Astrocyte (in vitro differentiated cells and primary cell): ENCODE results near the gene GLYATL1. TPM values are rescaled to one million over a fixed set of nuclear protein-coding genes. Genes with fewer than 3 reads are reported as not detected.

Experiments used
- DNase-seq: peaks from one replicate; pipeline ENCODE4 v3.0.0-alpha.2; 2010; ENCODE audit warnings: low read depth
- FAIRE-seq: peaks from 2 replicates; lab custom pipeline; 2011; peaks lifted over from hg19 to GRCh38; lab: Jason Lieb, UNC
- H2AFZ ChIP-seq: 2 replicates; pipeline ENCODE4 v1.6.0; 2012; ENCODE audit warnings: low read depth, low read length, inconsistent platforms
- H3K27ac ChIP-seq: 2 replicates; pipeline ENCODE4 v1.5.1; 2011; ENCODE audit warnings: low read depth, low read length, inconsistent platforms
- H3K27me3 ChIP-seq: 2 replicates; pipeline ENCODE4 v1.6.0; 2011; ENCODE audit warnings: low read length, inconsistent platforms; ENCODE audit not compliant: insufficient read depth
- H3K36me3 ChIP-seq: 2 replicates; pipeline ENCODE4 v1.5.1; 2011; ENCODE audit warnings: low read length, inconsistent platforms; ENCODE audit not compliant: insufficient read depth
- H3K4me1 ChIP-seq: 2 replicates; pipeline ENCODE4 v1.5.1; 2011; ENCODE audit warnings: low read length, inconsistent platforms; ENCODE audit not compliant: insufficient read depth
- H3K4me2 ChIP-seq: 2 replicates; pipeline ENCODE4 v1.6.0; 2012; ENCODE audit warnings: low read length, inconsistent platforms
- H3K4me3 ChIP-seq: 2 replicates; pipeline ENCODE4 v1.5.1; 2011; ENCODE audit warnings: low read depth, mild to moderate bottlenecking, low read length, inconsistent platforms; ENCODE audit not compliant: insufficient read depth
- H3K79me2 ChIP-seq: 2 replicates; pipeline ENCODE4 v1.6.0; 2012; ENCODE audit warnings: mild to moderate bottlenecking, low read length, inconsistent platforms; ENCODE audit not compliant: insufficient read depth
- H3K9ac ChIP-seq: 2 replicates; pipeline ENCODE4 v1.6.0; 2012; ENCODE audit warnings: mild to moderate bottlenecking, low read length, inconsistent platforms
- H3K9me3 ChIP-seq: 2 replicates; pipeline ENCODE4 v1.5.1; 2012; ENCODE audit warnings: low read depth, mild to moderate bottlenecking, low read length, inconsistent platforms; ENCODE audit not compliant: insufficient read depth
- H4K20me1 ChIP-seq: 2 replicates; pipeline ENCODE4 v1.6.0; 2012; ENCODE audit warnings: low read length, inconsistent platforms; ENCODE audit not compliant: insufficient read depth
- H3K27ac Mint-ChIP-seq: one replicate; pipeline ENCODE4 v1.8.0; 2021; ENCODE audit warnings: mild to moderate bottlenecking, mixed read lengths; ENCODE audit not compliant: unreplicated experiment
- H3K27me3 Mint-ChIP-seq: one replicate; pipeline ENCODE4 v1.8.0; 2021; ENCODE audit warnings: low read depth, mixed read lengths; ENCODE audit not compliant: unreplicated experiment
- H3K36me3 Mint-ChIP-seq: one replicate; pipeline ENCODE4 v1.8.0; 2021; ENCODE audit warnings: low read depth, mixed read lengths; ENCODE audit not compliant: unreplicated experiment
- H3K4me1 Mint-ChIP-seq: one replicate; pipeline ENCODE4 v1.8.0; 2021; ENCODE audit warnings: low read depth, mixed read lengths; ENCODE audit not compliant: unreplicated experiment
- H3K4me3 Mint-ChIP-seq: one replicate; pipeline ENCODE4 v1.8.0; 2021; ENCODE audit warnings: mild to moderate bottlenecking, moderate library complexity, mixed read lengths; ENCODE audit not compliant: unreplicated experiment
- H3K9me3 Mint-ChIP-seq: one replicate; pipeline ENCODE4 v1.8.0; 2021; ENCODE audit warnings: mild to moderate bottlenecking, mixed read lengths; ENCODE audit not compliant: unreplicated experiment
- EZH2 ChIP-seq: IDR thresholded peaks from 2 replicates; pipeline ENCODE4 v1.6.1; 2012; ENCODE audit warnings: mild to moderate bottlenecking, low read length, inconsistent platforms; ENCODE audit not compliant: insufficient read depth
- total RNA-seq: library from RNA; stranded (reverse); gene quantifications from 2 replicates; pipeline ENCODE4 v1.2.1, GENCODE V29; 2021
- TF ChIP-seq, protein P1 (sequence below): IDR thresholded peaks from 2 replicates; pipeline ENCODE4 v1.5.1; 2011; ENCODE audit warnings: low read depth, mild to moderate bottlenecking, inconsistent platforms, low read length, moderate library complexity; ENCODE audit not compliant: insufficient read depth

Gene GLYATL1
- total RNA-seq, 1 donor from 2014 or later: not detected

DNA sequence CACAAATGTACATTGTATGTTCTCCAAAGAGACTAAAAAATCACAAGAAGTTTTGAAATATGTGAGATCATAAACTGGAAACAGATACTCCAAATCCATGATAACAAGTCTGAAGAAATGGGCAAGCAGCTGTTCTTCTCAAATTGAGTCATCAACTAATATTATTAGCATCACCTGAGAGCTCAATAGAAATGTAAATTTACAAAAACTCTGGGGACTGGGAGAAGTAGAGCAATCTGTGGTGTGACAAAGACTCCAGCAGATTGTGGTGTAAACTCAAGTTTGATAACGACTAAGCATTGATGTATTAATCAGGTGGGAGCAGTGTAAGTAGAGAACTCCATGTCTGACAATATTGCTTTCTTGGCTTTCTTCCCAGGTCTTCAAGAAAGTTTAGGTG lies 53.2 kb downstream of the GLYATL1 start:
- TF ChIP-seq EZH2: no peak
- TF ChIP-seq, protein P1, sequence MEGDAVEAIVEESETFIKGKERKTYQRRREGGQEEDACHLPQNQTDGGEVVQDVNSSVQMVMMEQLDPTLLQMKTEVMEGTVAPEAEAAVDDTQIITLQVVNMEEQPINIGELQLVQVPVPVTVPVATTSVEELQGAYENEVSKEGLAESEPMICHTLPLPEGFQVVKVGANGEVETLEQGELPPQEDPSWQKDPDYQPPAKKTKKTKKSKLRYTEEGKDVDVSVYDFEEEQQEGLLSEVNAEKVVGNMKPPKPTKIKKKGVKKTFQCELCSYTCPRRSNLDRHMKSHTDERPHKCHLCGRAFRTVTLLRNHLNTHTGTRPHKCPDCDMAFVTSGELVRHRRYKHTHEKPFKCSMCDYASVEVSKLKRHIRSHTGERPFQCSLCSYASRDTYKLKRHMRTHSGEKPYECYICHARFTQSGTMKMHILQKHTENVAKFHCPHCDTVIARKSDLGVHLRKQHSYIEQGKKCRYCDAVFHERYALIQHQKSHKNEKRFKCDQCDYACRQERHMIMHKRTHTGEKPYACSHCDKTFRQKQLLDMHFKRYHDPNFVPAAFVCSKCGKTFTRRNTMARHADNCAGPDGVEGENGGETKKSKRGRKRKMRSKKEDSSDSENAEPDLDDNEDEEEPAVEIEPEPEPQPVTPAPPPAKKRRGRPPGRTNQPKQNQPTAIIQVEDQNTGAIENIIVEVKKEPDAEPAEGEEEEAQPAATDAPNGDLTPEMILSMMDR: no peak
- H3K4me3 Mint-ChIP-seq: no peak overlapping the region
- FAIRE-seq: no peak
- Histone ChIP-seq H4K20me1 (no peaks in the 10 kb centered on the region), H3K27ac (no peak overlapping the region), H3K9me3 (no peaks in the 10 kb centered on the region), H2AFZ (no peak overlapping the region), H3K9ac (no peak overlapping the region), H3K4me3 (no peak overlapping the region), H3K4me2 (no peak overlapping the region), H3K27me3 (no peaks in the 10 kb centered on the region), H3K36me3 (no peaks in the 10 kb centered on the region), H3K4me1 (no peaks in the 10 kb centered on the region), H3K79me2 (no peaks in the 10 kb centered on the region)
- no peaks in the 10 kb centered on the region for H3K4me1 Mint-ChIP-seq
- peaks cover 5% of the 10 kb centered on the region for H3K9me3 Mint-ChIP-seq
- no peaks in the 10 kb centered on the region for H3K36me3 Mint-ChIP-seq
- H3K27me3 Mint-ChIP-seq: peaks cover 7% of the 10 kb centered on the region
- DNase-seq: no peak
- no peak overlapping the region for H3K27ac Mint-ChIP-seq

DNA sequence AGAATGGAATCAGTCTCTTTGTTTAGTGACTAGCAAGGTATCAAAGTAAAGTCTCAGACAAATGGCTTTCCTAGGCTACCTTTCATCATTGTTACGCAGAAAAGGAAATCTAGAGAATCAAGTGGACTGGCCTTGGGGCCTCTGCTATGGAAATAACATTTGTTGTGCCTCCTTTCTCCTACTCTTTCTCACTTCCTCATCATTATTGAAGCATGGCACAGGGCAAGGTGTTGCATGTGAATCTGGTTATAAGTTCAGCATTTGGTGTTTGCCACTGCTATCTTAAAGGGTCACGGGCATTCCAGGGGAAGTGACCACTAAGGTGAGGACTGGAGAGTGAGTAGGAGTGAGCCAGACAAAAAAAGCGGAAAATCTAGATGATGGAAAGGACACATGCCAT lies 54.9 kb downstream of the GLYATL1 start:
- no peak overlapping the region for H3K9ac ChIP-seq
- no peak overlapping the region for H3K4me3 Mint-ChIP-seq
- TF ChIP-seq, protein P1: no peak
- no peak for TF ChIP-seq EZH2
- no peaks in the 10 kb centered on the region for H3K79me2 ChIP-seq
- no peaks in the 10 kb centered on the region for H3K9me3 ChIP-seq
- DNase-seq (no peak), FAIRE-seq (no peak)
- H3K4me2 ChIP-seq: no peak overlapping the region
- H3K27ac Mint-ChIP-seq: no peak overlapping the region
- no peaks in the 10 kb centered on the region for H3K36me3 Mint-ChIP-seq
- no peaks in the 10 kb centered on the region for H3K4me1 ChIP-seq
- H3K36me3 ChIP-seq: no peaks in the 10 kb centered on the region
- no peaks in the 10 kb centered on the region for H3K27me3 ChIP-seq
- H3K27me3 Mint-ChIP-seq: no peaks in the 10 kb centered on the region
- no peak overlapping the region for H3K4me3 ChIP-seq
- H3K27ac ChIP-seq: no peak overlapping the region
- no peaks in the 10 kb centered on the region for H3K4me1 Mint-ChIP-seq
- no peaks in the 10 kb centered on the region for H4K20me1 ChIP-seq
- no peaks in the 10 kb centered on the region for H3K9me3 Mint-ChIP-seq
- H2AFZ ChIP-seq: no peak overlapping the region

DNA sequence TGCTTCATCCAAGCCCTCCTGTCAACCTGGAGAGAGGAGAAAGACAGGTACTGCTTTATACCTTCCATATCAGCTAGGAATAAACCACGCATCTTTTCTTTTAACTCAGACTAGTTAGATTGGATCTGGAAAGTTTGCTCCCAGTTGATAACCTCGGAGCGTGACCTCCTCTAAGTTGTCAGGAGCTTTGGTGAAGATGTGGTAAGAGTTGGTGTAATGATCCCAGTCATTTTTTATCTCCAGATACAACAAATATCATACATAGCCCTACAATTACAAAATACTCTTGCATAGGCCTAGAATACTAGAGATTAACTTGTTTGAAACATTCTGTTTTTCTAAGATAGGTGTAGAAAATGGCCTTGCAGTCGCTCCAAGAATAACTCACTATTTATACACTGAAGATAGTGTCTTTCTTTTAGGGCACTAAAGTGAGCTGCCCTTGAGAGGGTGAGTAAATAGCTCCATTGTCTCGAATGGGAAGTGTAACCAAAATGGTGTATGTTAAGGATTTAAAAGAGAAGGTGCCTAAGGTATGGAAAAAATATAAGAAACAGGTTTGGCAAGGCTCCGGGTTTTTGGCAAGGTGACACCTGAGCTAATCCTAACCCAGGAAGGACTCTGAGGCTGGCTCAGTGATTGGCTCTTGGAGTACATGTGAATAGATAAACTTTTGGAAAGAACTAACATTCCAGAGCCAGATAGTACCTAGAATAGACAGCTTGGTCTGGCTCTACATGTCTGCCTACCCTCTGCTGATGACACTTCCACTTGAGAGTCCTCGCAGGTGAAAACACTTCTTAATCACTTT lies 59.4 kb downstream of the GLYATL1 start:
- Mint-ChIP-seq H3K36me3 (no peaks in the 10 kb centered on the region), H3K27me3 (no peaks in the 10 kb centered on the region), H3K4me3 (no peak overlapping the region), H3K4me1 (no peaks in the 10 kb centered on the region), H3K9me3 (no peaks in the 10 kb centered on the region), H3K27ac (no peak overlapping the region)
- H3K9ac ChIP-seq: no peak overlapping the region
- no peak overlapping the region for H3K4me3 ChIP-seq
- no peak overlapping the region for H3K27ac ChIP-seq
- no peak overlapping the region for H3K4me2 ChIP-seq
- no peaks in the 10 kb centered on the region for H3K9me3 ChIP-seq
- H3K79me2 ChIP-seq: no peaks in the 10 kb centered on the region
- DNase-seq: no peak
- H3K36me3 ChIP-seq: no peaks in the 10 kb centered on the region
- no peaks in the 10 kb centered on the region for H3K4me1 ChIP-seq
- H4K20me1 ChIP-seq: no peaks in the 10 kb centered on the region
- no peaks in the 10 kb centered on the region for H3K27me3 ChIP-seq
- no peak for FAIRE-seq
- no peak for TF ChIP-seq EZH2
- TF ChIP-seq, protein P1: no peak
- no peak overlapping the region for H2AFZ ChIP-seq
